NT2/D1 (cell line): Measurements from ENCODE around the gene HERC6.

Source experiments
- YY1 ChIP-seq: IDR thresholded peaks from 2 replicates; pipeline ENCODE4 v1.6.1; 2011; ENCODE audit not compliant: insufficient read length, insufficient read depth
- ZNF274 ChIP-seq: IDR thresholded peaks from 2 replicates; pipeline ENCODE4 v1.6.1; 2011; ENCODE audit warnings: mild to moderate bottlenecking, low read depth, low read length

DNA sequence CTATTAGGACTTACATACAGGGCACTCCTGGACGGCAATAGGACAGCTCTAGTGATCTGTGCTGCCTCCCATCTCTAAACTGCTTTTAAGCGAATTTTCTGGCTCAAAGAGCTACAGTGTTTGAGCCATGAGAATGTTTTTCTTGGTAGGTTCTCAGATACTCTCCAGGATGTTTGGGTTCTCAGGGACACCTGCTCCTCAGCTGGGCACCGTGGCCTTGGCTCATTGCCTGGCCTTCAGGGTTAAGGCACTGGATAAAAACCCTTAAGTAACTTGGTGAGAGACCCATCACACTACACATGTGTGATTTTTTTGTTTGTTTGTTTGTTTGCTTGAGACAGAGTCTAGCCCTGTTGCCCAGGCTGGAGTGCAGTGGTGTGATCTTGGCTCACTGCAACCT lies 39.8 kb downstream of the HERC6 start:
- TF ChIP-seq YY1 (no peak), ZNF274 (no peak)
